K562 (cell line): ENCODE measurements around the gene SUPT5H. TPM values are rescaled to one million over a fixed set of nuclear protein-coding genes. Genes with fewer than 3 reads are reported as not detected.

Source experiments
- ATF1 ChIP-seq, 2 experiments: fragments of 450-650 bp in 1 of 2; IDR thresholded peaks; 2 replicates each; pipeline ENCODE4 v1.6.1; 2016; ENCODE audit warnings: missing compliant biosample characterization in 1 of 2, missing genetic modification characterization in 1 of 2
- MEIS2 ChIP-seq: fragments of 450-650 bp; IDR thresholded peaks from 2 replicates; pipeline ENCODE4 v1.6.1; 2014; ENCODE audit warnings: mild to moderate bottlenecking; ENCODE audit not compliant: partially characterized antibody
- NFE2L1 ChIP-seq: fragments of 450-650 bp; IDR thresholded peaks from 2 replicates; pipeline ENCODE4 v1.6.1; 2016; ENCODE audit warnings: missing genetic modification characterization, low read depth, mild to moderate bottlenecking, missing compliant biosample characterization, moderate library complexity, borderline replicate concordance
- RAD21 ChIP-seq, 2 experiments: fragments of 250-450 bp in 1 of 2; fragments of 450-650 bp in 1 of 2; sonication (Bioruptor Pico) in 1 of 2; formaldehyde crosslinking in 1 of 2; IDR thresholded peaks in 1 of 2; conservative IDR thresholded peaks in 1 of 2; 2 replicates each; pipeline versions ENCODE4 v1.4.0 to v1.8.0; 2020 to 2022; ENCODE audit warnings: mild to moderate bottlenecking in 2 of 2, moderate library complexity in 1 of 2
- SIX5 ChIP-seq, 2 experiments: IDR thresholded peaks; 2 replicates each; pipeline ENCODE4 v1.6.1; 2011; ENCODE audit warnings: low read length in 2 of 2, borderline replicate concordance in 1 of 2, low read depth in 1 of 2, mild to moderate bottlenecking in 1 of 2, moderate library complexity in 1 of 2; ENCODE audit not compliant: insufficient read depth in 1 of 2
- ZNF124 ChIP-seq: sonication (generic); formaldehyde crosslinking; IDR thresholded peaks from 2 replicates; pipeline ENCODE4 v1.8.1; 2022; ENCODE audit warnings: missing genetic modification reagents
- polyA plus RNA-seq, 8 experiments: library from polyadenylated mRNA; depleted of rRNA in 4 of 8; stranded (reverse) in 5 of 8; unstranded in 3 of 8; fragments of >200 nt; fragmentation: Nextera tagmentation in 2 of 8; fragmentation: Illumina TruSeq in 1 of 8; extraction: Ambion mirVana in 2 of 8; extraction: Trizol in 1 of 8; gene quantifications; 2 replicates each; pipeline versions ENCODE4 v1.2.1 to v1.2.3, GENCODE V29; 2011 to 2014; ENCODE audit warnings: inconsistent platforms in 1 of 8, missing spikeins in 1 of 8
- total RNA-seq, 7 experiments: library from RNA; depleted of rRNA in 6 of 7; stranded (reverse); fragments of >200 nt in 6 of 7; fragmentation: Illumina TruSeq in 2 of 7; extraction: Trizol in 2 of 7; gene quantifications; 2 replicates each; pipeline versions ENCODE4 v1.2.1 to v1.2.3, GENCODE V29; 2011 to 2021; ENCODE audit warnings: low replicate concordance in 1 of 7
- TF ChIP-seq, protein P1 (sequence below), 2 experiments: fragments of 450-650 bp; IDR thresholded peaks; 2 replicates each; pipeline ENCODE4 v1.6.1; 2016; ENCODE audit warnings: mild to moderate bottlenecking in 2 of 2, borderline replicate concordance in 1 of 2, low read depth in 1 of 2, moderate library complexity in 1 of 2
- TF ChIP-seq, protein P2 (sequence below), 2 experiments: fragments of 450-650 bp; IDR thresholded peaks; 2 replicates each; pipeline ENCODE4 v1.6.1; 2018; ENCODE audit warnings: mild to moderate bottlenecking in 2 of 2, low read depth in 1 of 2; ENCODE audit not compliant: partially characterized antibody in 2 of 2
- TF ChIP-seq, protein P3 (sequence below): fragments of 250-450 bp; sonication (Bioruptor Pico); IDR thresholded peaks from 2 replicates; pipeline ENCODE4 v1.4.0; 2020; ENCODE audit warnings: mild to moderate bottlenecking, moderate library complexity, borderline replicate concordance

The SUPT5H gene
- total and polyA plus RNA-seq, 9 of the 15 experiments (the other 6 are each of a cell fraction or from before 2014, with no cell fraction given): 13.3 to 85.9 (median 35.9) TPM

DNA sequence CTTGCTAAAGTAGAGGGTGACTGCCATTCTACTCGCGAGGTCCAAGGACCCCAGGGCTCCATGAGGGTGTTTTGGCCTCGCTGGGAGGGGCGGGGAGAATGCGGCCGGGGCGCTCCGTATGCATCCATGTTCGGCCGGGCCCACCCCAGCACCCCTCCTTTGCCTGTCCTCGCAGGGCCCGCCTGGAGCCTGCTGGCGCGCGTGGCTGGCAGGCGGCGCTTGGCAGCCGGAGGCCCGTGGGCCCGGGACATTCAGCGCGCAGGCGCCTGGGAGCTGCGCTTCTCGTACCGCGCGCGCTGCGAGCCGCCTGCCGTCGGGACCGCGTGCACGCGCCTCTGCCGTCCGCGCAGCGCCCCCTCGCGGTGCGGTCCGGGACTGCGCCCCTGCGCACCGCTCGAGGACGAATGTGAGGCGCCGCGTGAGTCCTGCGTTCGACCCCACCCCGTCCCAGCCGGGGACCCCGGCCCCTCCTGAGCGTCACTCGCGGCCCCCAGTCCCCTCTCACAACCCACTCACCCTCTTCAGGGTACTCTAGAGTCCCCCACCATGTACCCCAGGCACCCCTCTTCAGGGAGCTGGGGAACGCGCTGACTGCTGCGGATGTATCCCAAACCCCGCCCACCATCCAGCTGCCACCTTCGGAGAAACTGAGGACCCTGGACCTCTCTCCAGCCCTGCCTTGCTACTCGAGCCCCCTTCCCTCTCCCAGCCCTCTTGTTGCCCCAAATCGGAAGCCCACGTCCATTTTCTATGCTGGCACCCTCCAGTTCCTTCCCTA is 57.4 kb downstream of the SUPT5H start (continued):
- TF ChIP-seq, protein P1, sequence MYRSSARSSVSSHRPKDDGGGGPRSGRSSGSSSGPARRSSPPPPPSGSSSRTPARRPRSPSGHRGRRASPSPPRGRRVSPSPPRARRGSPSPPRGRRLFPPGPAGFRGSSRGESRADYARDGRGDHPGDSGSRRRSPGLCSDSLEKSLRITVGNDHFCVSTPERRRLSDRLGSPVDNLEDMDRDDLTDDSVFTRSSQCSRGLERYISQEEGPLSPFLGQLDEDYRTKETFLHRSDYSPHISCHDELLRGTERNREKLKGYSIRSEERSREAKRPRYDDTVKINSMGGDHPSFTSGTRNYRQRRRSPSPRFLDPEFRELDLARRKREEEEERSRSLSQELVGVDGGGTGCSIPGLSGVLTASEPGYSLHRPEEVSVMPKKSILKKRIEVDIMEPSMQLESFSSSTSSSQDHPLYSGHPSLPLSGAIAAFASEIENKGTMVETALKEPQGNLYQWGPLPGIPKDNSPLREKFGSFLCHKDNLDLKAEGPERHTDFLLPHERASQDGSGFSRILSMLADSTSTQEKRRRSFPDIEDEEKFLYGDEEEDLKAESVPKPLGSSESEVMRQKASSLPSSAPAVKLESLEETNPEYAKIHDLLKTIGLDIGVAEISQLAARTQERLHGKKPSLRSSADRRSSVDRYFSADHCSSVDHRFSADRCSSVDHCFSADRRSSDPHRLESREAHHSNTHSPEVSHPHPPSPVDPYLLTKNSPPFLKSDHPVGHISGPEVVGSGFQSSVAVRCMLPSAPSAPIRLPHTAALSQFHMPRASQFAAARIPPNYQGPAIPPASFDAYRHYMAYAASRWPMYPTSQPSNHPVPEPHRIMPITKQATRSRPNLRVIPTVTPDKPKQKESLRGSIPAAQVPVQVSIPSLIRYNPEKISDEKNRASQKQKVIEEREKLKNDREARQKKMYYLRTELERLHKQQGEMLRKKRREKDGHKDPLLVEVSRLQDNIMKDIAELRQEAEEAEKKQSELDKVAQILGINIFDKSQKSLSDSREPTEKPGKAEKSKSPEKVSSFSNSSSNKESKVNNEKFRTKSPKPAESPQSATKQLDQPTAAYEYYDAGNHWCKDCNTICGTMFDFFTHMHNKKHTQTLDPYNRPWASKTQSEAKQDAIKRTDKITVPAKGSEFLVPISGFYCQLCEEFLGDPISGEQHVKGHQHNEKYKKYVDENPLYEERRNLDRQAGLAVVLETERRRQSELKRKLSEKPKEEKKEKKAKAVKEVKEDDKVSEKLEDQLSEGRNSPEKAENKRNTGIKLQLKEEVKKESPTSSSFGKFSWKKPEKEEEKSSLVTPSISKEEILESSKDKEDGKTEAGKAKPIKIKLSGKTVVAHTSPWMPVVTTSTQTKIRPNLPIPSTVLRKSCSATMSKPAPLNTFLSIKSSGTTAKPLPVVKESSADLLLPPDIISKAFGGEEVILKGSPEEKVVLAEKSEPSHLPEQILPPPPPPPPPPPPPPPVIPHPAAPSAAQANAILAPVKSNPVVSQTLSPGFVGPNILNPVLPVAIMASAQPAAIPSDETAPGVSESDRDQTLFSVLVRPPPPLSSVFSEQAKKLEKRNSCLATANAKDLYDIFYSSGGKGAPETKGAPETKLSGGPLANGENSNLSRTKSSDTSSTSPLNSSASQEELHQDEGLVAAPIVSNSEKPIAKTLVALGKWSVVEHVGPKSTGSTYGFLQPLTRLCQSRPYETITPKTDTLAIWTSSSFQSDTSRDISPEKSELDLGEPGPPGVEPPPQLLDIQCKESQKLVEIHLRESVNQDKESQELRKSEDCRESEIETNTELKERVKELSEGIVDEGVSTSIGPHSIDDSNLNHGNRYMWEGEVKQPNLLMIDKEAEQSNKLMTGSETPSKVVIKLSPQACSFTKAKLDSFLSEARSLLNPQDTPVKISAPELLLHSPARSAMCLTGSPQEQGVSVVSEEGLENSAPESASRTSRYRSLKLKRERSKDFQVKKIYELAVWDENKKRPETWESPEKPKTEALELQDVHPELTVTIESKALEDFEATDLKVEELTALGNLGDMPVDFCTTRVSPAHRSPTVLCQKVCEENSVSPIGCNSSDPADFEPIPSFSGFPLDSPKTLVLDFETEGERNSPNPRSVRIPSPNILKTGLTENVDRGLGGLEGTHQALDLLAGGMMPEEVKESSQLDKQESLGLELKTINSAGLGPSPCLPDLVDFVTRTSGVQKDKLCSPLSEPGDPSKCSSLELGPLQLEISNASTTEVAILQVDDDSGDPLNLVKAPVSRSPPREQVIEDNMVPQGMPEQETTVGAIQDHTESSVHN (IDR thresholded peaks at IDR 0.05; ENCODE audit: borderline replicate concordance in 1 of 2, low read depth in 1 of 2): no peak
- TF ChIP-seq, protein P2, sequence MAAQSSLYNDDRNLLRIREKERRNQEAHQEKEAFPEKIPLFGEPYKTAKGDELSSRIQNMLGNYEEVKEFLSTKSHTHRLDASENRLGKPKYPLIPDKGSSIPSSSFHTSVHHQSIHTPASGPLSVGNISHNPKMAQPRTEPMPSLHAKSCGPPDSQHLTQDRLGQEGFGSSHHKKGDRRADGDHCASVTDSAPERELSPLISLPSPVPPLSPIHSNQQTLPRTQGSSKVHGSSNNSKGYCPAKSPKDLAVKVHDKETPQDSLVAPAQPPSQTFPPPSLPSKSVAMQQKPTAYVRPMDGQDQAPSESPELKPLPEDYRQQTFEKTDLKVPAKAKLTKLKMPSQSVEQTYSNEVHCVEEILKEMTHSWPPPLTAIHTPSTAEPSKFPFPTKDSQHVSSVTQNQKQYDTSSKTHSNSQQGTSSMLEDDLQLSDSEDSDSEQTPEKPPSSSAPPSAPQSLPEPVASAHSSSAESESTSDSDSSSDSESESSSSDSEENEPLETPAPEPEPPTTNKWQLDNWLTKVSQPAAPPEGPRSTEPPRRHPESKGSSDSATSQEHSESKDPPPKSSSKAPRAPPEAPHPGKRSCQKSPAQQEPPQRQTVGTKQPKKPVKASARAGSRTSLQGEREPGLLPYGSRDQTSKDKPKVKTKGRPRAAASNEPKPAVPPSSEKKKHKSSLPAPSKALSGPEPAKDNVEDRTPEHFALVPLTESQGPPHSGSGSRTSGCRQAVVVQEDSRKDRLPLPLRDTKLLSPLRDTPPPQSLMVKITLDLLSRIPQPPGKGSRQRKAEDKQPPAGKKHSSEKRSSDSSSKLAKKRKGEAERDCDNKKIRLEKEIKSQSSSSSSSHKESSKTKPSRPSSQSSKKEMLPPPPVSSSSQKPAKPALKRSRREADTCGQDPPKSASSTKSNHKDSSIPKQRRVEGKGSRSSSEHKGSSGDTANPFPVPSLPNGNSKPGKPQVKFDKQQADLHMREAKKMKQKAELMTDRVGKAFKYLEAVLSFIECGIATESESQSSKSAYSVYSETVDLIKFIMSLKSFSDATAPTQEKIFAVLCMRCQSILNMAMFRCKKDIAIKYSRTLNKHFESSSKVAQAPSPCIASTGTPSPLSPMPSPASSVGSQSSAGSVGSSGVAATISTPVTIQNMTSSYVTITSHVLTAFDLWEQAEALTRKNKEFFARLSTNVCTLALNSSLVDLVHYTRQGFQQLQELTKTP (IDR thresholded peaks at IDR 0.05; ENCODE audit: low read depth in 1 of 2, partially characterized antibody in 2 of 2): no peak
- TF ChIP-seq ZNF124 (peak; percentile 96), RAD21 (CRISPR knock-in tag; conservative IDR thresholded peaks at IDR 0.05 in 1 of 2, IDR thresholded peaks at IDR 0.05 in 1 of 2) (peak; percentile 35 to 64; a peak in 3 of 4 replicates), ATF1 (CRISPR knock-in tag; IDR thresholded peaks at IDR 0.05) (no peak), ATF1 (tag; IDR thresholded peaks at IDR 0.05) (peak; percentile 48), NFE2L1 (tag) (no peak), MEIS2 (peak; percentile 66), SIX5 (IDR thresholded peaks at IDR 0.05; ENCODE audit: borderline replicate concordance in 1 of 2, insufficient read depth in 1 of 2, low read depth in 1 of 2, low read length in 2 of 2) (no peak)
- TF ChIP-seq, protein P3, sequence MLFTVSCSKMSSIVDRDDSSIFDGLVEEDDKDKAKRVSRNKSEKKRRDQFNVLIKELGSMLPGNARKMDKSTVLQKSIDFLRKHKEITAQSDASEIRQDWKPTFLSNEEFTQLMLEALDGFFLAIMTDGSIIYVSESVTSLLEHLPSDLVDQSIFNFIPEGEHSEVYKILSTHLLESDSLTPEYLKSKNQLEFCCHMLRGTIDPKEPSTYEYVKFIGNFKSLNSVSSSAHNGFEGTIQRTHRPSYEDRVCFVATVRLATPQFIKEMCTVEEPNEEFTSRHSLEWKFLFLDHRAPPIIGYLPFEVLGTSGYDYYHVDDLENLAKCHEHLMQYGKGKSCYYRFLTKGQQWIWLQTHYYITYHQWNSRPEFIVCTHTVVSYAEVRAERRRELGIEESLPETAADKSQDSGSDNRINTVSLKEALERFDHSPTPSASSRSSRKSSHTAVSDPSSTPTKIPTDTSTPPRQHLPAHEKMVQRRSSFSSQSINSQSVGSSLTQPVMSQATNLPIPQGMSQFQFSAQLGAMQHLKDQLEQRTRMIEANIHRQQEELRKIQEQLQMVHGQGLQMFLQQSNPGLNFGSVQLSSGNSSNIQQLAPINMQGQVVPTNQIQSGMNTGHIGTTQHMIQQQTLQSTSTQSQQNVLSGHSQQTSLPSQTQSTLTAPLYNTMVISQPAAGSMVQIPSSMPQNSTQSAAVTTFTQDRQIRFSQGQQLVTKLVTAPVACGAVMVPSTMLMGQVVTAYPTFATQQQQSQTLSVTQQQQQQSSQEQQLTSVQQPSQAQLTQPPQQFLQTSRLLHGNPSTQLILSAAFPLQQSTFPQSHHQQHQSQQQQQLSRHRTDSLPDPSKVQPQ (CRISPR knock-in tag): no peak
